GM23248 (cell line): Measurements from ENCODE around the gene SLC25A28. TPM values are rescaled to one million over a fixed set of nuclear protein-coding genes. Genes with fewer than 3 reads are reported as not detected.

Source experiments
- DNase-seq: peaks from one replicate; pipeline ENCODE4 v3.0.0-alpha.2; 2015
- H2AFZ ChIP-seq: fragments of 200-600 bp; sonication (generic); 2 replicates; pipeline ENCODE4 v1.6.1; 2016; ENCODE audit warnings: antibody characterized with exemption
- H3F3A ChIP-seq: fragments of 200-600 bp; sonication (generic); 2 replicates; pipeline ENCODE4 v1.6.1; 2016; ENCODE audit warnings: mild to moderate bottlenecking, antibody characterized with exemption, mixed run types; ENCODE audit not compliant: insufficient read depth
- H3K27ac ChIP-seq: fragments of 200-600 bp; sonication (generic); 2 replicates; pipeline ENCODE4 v1.5.1; 2016; ENCODE audit warnings: mild to moderate bottlenecking
- H3K27me3 ChIP-seq: fragments of 200-600 bp; sonication (generic); replicated peaks from 2 replicates; pipeline ENCODE4 v1.6.1; 2016; ENCODE audit warnings: mild to moderate bottlenecking; ENCODE audit not compliant: insufficient read depth
- H3K36me3 ChIP-seq: fragments of 200-600 bp; sonication (generic); 2 replicates; pipeline ENCODE4 v1.6.1; 2016; ENCODE audit warnings: low read depth, mild to moderate bottlenecking
- H3K4me1 ChIP-seq: fragments of 200-600 bp; sonication (generic); 2 replicates; pipeline ENCODE4 v1.6.1; 2016; ENCODE audit warnings: mild to moderate bottlenecking; ENCODE audit not compliant: insufficient read depth
- H3K4me2 ChIP-seq: fragments of 200-600 bp; sonication (generic); one replicate; pipeline ENCODE4 v1.6.1; 2016; ENCODE audit warnings: mild to moderate bottlenecking; ENCODE audit not compliant: unreplicated experiment
- H3K4me3 ChIP-seq: fragments of 200-600 bp; sonication (generic); 2 replicates; pipeline ENCODE4 v1.5.1; 2016; ENCODE audit warnings: mild to moderate bottlenecking
- H3K79me2 ChIP-seq: fragments of 200-600 bp; sonication (generic); 2 replicates; pipeline ENCODE4 v1.6.1; 2016; ENCODE audit warnings: mild to moderate bottlenecking; ENCODE audit not compliant: insufficient read depth
- H3K9ac ChIP-seq: fragments of 200-600 bp; sonication (generic); 2 replicates; pipeline ENCODE4 v1.6.1; 2016; ENCODE audit warnings: mild to moderate bottlenecking
- H3K9me2 ChIP-seq: fragments of 200-600 bp; sonication (generic); 2 replicates; pipeline ENCODE4 v1.6.1; 2016; ENCODE audit warnings: mixed run types, mild to moderate bottlenecking, moderate library complexity; ENCODE audit not compliant: insufficient read depth
- H3K9me3 ChIP-seq: fragments of 200-600 bp; sonication (generic); one replicate; pipeline ENCODE4 v1.6.1; 2017; ENCODE audit warnings: low read depth
- H4K20me1 ChIP-seq: fragments of 200-600 bp; sonication (generic); 2 replicates; pipeline ENCODE4 v1.6.0; 2016; ENCODE audit not compliant: insufficient read depth
- EZH2 ChIP-seq: fragments of 200-600 bp; sonication (generic); IDR thresholded peaks from 2 replicates; pipeline ENCODE4 v1.6.1; 2018; ENCODE audit warnings: antibody characterized with exemption, mild to moderate bottlenecking; ENCODE audit not compliant: insufficient read depth, poor library complexity, severe bottlenecking
- EZH2phosphoT487 ChIP-seq: fragments of 200-600 bp; sonication (generic); IDR thresholded peaks from 2 replicates; pipeline ENCODE4 v1.6.1; 2018; ENCODE audit warnings: antibody characterized with exemption, moderate library complexity, mild to moderate bottlenecking, low read depth; ENCODE audit not compliant: insufficient read depth
- WGBS, 2 experiments: methylation state at CpG; one replicate each; pipeline ENCODE4 v1.1.6; 2015 to 2017; ENCODE audit warnings: low lambda C conversion rate in 2 of 2, low coverage in 1 of 2; ENCODE audit errors: missing lambda C conversion rate in 2 of 2; 5-methylcytosine and 5-hydroxymethylcytosine counted together
- in situ Hi-C: fragments of 300-500 bp; cut with MboI; formaldehyde crosslinking; loops from 2 replicates; pipeline ENCODE4 v1.15.0; 2020
- polyA plus RNA-seq: library from polyadenylated mRNA; unstranded; fragments of >200 nt; fragmentation: Nextera tagmentation; extraction: Ambion mirVana; gene quantifications from 2 replicates; pipeline ENCODE4 v1.2.1, GENCODE V29; 2016
- total RNA-seq: library from RNA; depleted of rRNA; stranded (reverse); fragments of >200 nt; shearing (Covaris generic); gene quantifications from 2 replicates; pipeline ENCODE4 v1.2.3, GENCODE V29; 2014

SLC25A28 gene
- total and polyA plus RNA-seq, 2 experiments from 2014 or later = 12.6 to 22.8 TPM

- TF ChIP-seq EZH2phosphoT487 (no peak), EZH2 (no peak)
- no peaks in the 10 kb centered on the region for H3K9me3 ChIP-seq
- peak overlapping the region; percentile 97 for H3K27ac ChIP-seq
- 13 to 15% methylated on average over 31 of the region's 31 CpGs for WGBS, 2 experiments
- peak overlapping the region; percentile 68 for H2AFZ ChIP-seq
- in situ Hi-C loops = no loop called here
- DNase-seq = peak; percentile 87
- peaks cover 36% of the 10 kb centered on the region for H3K79me2 ChIP-seq
- peak overlapping the region; percentile 87 for H3K4me3 ChIP-seq
- H3K4me1 ChIP-seq = peaks cover 28% of the 10 kb centered on the region
- H3F3A ChIP-seq = peaks cover 17% of the 10 kb centered on the region
- H4K20me1 ChIP-seq = no peaks in the 10 kb centered on the region
- H3K27me3 ChIP-seq = no peaks in the 10 kb centered on the region
- no peaks in the 10 kb centered on the region for H3K9me2 ChIP-seq
- H3K36me3 ChIP-seq = no peaks in the 10 kb centered on the region
- H3K9ac ChIP-seq = peak overlapping the region; percentile 91
- peak overlapping the region; percentile 71 for H3K4me2 ChIP-seq
These were observed 1.4 kb upstream of the SLC25A28 start for GRCh38 chr10:99621454-99622251.

- peak; percentile 98 for DNase-seq
- peak overlapping the region; percentile 97 for H3K27ac ChIP-seq
- in situ Hi-C loops = no loop called here
- no peaks in the 10 kb centered on the region for H3K9me2 ChIP-seq
- no peaks in the 10 kb centered on the region for H3K36me3 ChIP-seq
- H3K9me3 ChIP-seq = no peaks in the 10 kb centered on the region
- TF ChIP-seq EZH2 (no peak), EZH2phosphoT487 (no peak)
- peaks cover 30% of the 10 kb centered on the region for H3K4me1 ChIP-seq
- H2AFZ ChIP-seq = peak overlapping the region; percentile 46
- H3K4me2 ChIP-seq = peak overlapping the region; percentile 71
- H4K20me1 ChIP-seq = no peaks in the 10 kb centered on the region
- H3K4me3 ChIP-seq = peak overlapping the region; percentile 87
- peak overlapping the region; percentile 91 for H3K9ac ChIP-seq
- peaks cover 44% of the 10 kb centered on the region for H3K79me2 ChIP-seq
- H3K27me3 ChIP-seq = no peaks in the 10 kb centered on the region
- peaks cover 17% of the 10 kb centered on the region for H3F3A ChIP-seq
- WGBS, 2 experiments = 0 to 2% methylated on average over 63 to 64 of the region's 78 CpGs
These were observed 643 bp upstream of the SLC25A28 start for GRCh38 chr10:99620711-99621453.

DNA sequence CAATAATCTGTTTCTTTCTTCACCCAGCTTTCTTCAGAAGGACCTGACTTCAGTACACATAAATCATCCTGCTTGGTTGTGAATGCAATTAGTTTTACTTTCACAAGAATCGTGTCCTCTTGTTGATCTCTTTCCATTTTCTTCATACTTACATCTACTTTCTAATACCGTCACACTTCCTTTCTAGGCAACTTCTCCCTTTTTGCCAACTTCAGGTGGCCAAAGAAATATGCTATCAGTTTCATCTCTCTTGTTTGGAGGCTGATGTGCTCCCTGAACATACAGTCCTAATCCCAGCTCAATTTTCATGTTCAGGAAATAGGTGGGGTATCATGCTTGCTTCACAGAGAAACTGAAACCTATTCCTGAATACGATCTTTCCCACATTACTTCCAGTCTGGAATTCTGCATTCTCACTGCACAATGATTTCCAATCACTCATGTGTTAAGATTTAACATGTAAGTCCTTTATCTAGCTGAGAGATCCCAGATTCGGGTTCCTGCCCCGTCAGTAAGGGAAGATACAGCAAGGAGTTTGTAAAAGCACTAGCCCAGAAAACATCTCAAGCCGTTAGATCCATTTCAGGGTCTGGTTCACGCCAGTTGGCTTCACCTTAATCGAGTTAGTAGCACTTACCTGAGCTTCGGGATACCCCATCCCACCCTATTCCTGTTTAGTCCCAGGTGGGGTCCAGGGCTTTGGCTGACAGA is 994 bp downstream of the SLC25A28 start:
- Histone ChIP-seq H3K79me2 (peaks cover 60% of the 10 kb centered on the region), H2AFZ (peak overlapping the region; percentile 40), H3K36me3 (no peaks in the 10 kb centered on the region), H4K20me1 (no peaks in the 10 kb centered on the region), H3K4me3 (peak overlapping the region; percentile 87), H3K9me3 (no peaks in the 10 kb centered on the region), H3K4me2 (peak overlapping the region; percentile 95), H3F3A (peaks cover 17% of the 10 kb centered on the region), H3K9me2 (no peaks in the 10 kb centered on the region), H3K27ac (peak overlapping the region; percentile 97), H3K27me3 (no peaks in the 10 kb centered on the region), H3K4me1 (peaks cover 30% of the 10 kb centered on the region), H3K9ac (peak overlapping the region; percentile 91)
- WGBS, 2 experiments = 2 to 4% methylated on average over 9 of the region's 9 CpGs
- in situ Hi-C loops = loop anchor here (10.0 kb wide), 1 partner anchor 184 kb away; the partner anchor contains the start of gene GOT1
- peak; percentile 34 for DNase-seq
- TF ChIP-seq EZH2 (no peak), EZH2phosphoT487 (no peak)

DNA sequence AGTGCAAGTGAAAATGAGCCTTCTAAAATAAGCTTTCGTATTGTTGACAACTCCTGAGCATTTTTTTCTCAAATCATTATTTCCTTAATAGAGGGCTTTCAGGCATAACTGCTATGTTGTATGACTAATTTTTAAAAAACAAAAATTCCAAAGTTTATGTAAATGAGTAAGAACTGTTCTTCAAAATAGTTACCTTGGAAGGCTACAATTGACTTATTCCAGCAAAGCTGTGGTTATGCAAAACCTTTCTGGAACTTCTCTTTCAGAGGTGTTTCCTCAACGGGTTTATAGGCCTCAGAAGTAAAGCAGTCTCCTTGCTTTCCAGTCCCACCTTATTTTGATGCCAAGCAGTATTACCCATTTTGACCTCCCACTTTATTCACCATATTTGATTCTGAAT is 2.5 kb downstream of the SLC25A28 start:
- Histone ChIP-seq H3K9ac (peak overlapping the region; percentile 91; the same call in 1 of the 2 replicates), H3K4me3 (peak overlapping the region; percentile 87), H3K36me3 (no peaks in the 10 kb centered on the region), H3K27me3 (no peaks in the 10 kb centered on the region), H3K4me2 (peak overlapping the region; percentile 95), H3K4me1 (peaks cover 30% of the 10 kb centered on the region), H4K20me1 (no peaks in the 10 kb centered on the region), H2AFZ (no peak overlapping the region), H3K9me3 (no peaks in the 10 kb centered on the region), H3K9me2 (no peaks in the 10 kb centered on the region), H3K27ac (no peak overlapping the region), H3F3A (peaks cover 17% of the 10 kb centered on the region), H3K79me2 (peaks cover 63% of the 10 kb centered on the region)
- TF ChIP-seq EZH2 (no peak), EZH2phosphoT487 (no peak)
- WGBS, 2 experiments = 42 to 45% methylated on average over 2 of the region's 2 CpGs
- peak; percentile 14 for DNase-seq
- in situ Hi-C loops = loop anchor here (10.0 kb wide), 1 partner anchor 183 kb away; the partner anchor contains the start of gene GOT1
